GM18505 (cell line): ENCODE data around the gene CBR3.

ENCODE experiments used
- ATAC-seq: cut with Tn5 transposase; IDR thresholded peaks from one replicate; pipeline ENCODE4 v1.9.1; 2021; ENCODE audit not compliant: unreplicated experiment
- POLR2A ChIP-seq: IDR thresholded peaks from 4 replicates; pipeline ENCODE4 v1.6.1; 2011; ENCODE audit warnings: borderline replicate concordance; ENCODE audit not compliant: insufficient read depth, insufficient read length; ENCODE audit errors: extremely low read depth

CBR3 gene

DNA sequence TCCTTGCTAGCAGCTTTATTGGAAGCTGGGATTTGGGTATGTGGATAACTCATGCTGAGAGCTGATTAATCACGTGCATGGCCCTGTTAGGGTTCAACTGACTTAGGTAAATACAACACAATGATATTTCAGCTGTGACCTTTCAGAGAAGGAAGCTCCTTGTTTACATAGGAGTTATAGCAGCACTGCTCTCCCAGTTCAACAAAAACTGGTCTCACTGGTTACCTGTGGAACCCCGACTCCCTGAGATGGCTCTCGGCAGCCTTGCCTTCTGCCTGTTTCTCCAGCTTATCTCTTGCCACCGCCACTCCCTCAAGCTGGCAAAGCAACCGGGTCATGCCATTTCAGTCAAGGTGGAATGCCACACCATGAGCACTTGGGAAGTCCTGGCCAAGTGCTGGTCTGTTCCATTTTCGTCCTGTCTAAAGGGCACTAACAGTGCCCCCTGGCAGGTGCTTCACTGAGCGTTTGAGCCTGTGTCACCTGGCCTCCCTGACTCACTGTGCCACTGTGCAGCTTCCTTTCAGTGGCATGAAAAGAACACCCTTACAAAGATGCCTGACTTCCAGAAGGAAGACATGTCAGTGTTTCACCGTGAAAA, 53.3 kb downstream of the CBR3 start:
- ATAC-seq, result no peak
- TF ChIP-seq POLR2A, result no peak

GRCh38 chr21:36188937-36189336, 54.1 kb downstream of the CBR3 start:
- no peak for ATAC-seq
- no peak for TF ChIP-seq POLR2A

DNA sequence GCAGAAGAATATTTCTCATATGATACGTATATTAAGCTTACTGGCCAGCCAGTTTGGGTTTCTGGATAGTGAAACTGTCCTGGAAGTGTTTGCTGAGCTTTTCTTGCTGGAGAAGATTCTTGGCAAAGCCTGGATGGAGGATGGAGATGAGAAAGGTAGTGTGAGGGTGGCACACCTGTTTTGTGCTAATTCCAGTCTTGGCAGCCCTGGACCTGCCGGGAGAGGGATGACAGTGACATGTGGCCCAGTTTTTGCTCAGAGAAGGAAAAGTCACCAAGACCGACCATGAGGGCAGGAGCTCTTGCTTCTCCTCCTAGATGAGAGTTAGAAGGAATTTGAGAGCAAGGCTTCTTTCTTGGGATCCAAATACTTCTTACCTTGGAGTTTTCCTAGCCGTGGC, 55.9 kb downstream of the CBR3 start:
- TF ChIP-seq POLR2A, result no peak
- no peak for ATAC-seq

GRCh38 chr21:36193200-36193599, 58.3 kb downstream of the CBR3 start:
- ATAC-seq, result no peak

GRCh38 chr21:36194024-36194423, 59.1 kb downstream of the CBR3 start:
- TF ChIP-seq POLR2A, result no peak
- no peak for ATAC-seq

More at GRCh38 chr21:36193200-36193599, 58.3 kb downstream of the CBR3 start:
- no peak for TF ChIP-seq POLR2A

DNA sequence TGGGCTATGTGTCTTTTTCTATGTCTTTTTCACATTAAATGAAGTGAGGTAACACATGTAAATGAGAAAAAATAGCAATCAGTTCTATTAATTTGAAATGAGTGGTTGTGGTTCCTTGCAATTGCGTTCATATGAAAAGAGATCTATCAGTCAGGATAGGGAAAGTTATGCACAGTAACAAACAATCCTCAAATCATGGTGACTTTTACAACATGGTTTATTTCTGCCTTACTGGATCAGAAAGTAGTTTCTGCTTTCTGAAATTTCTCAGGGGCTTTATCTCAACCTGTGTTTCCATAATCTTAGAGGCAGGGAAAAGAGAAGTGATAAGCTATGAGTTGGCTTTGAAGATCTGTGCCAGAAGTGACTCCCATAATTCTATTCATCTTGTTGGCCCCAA, 60.7 kb downstream of the CBR3 start:
- no peak for ATAC-seq
- no peak for TF ChIP-seq POLR2A
